HG02763 (cell line): ENCODE measurements around the gene FIGN.

Experiments
- ATAC-seq: cut with Tn5 transposase; IDR thresholded peaks from one replicate; pipeline ENCODE4 v1.9.1; 2021; ENCODE audit warnings: mild to moderate bottlenecking, moderate library complexity; ENCODE audit not compliant: unreplicated experiment

Gene FIGN

GRCh38 chr2:163621445-163622004, 114.3 kb downstream of the FIGN start:
- no peak for ATAC-seq

GRCh38 chr2:163617517-163617916, 118.3 kb downstream of the FIGN start:
- no peak for ATAC-seq

GRCh38 chr2:163613266-163613731, 122.5 kb downstream of the FIGN start:
- ATAC-seq = no peak

GRCh38 chr2:163612332-163612731, 123.5 kb downstream of the FIGN start:
- ATAC-seq = no peak

GRCh38 chr2:163611557-163611906, 124.3 kb downstream of the FIGN start:
- ATAC-seq = no peak

- no peak for ATAC-seq
Observed at GRCh38 chr2:163610817-163611556, 124.8 kb downstream of the FIGN start.

GRCh38 chr2:163607630-163608029, 128.2 kb downstream of the FIGN start:
- no peak for ATAC-seq

- ATAC-seq = no peak
Observed at GRCh38 chr2:163606878-163607277, 128.9 kb downstream of the FIGN start.

- no peak for ATAC-seq
Observed at GRCh38 chr2:163605779-163606178, 130.0 kb downstream of the FIGN start.

- ATAC-seq = no peak
Observed at GRCh38 chr2:163604941-163605555, 130.8 kb downstream of the FIGN start.

GRCh38 chr2:163602196-163602595, 133.6 kb downstream of the FIGN start:
- no peak for ATAC-seq

GRCh38 chr2:163601377-163601776, 134.4 kb downstream of the FIGN start:
- no peak for ATAC-seq

GRCh38 chr2:163600801-163601200, 135.0 kb downstream of the FIGN start:
- ATAC-seq = no peak

- no peak for ATAC-seq
Observed at GRCh38 chr2:163595028-163595427, 140.8 kb downstream of the FIGN start.

GRCh38 chr2:163594497-163594896, 141.3 kb downstream of the FIGN start:
- ATAC-seq = no peak

GRCh38 chr2:163593982-163594381, 141.8 kb downstream of the FIGN start:
- ATAC-seq = no peak

GRCh38 chr2:163592954-163593622, 142.7 kb downstream of the FIGN start:
- no peak for ATAC-seq

GRCh38 chr2:163591461-163591860, 144.3 kb downstream of the FIGN start:
- ATAC-seq = no peak

- no peak for ATAC-seq
Observed at GRCh38 chr2:163580757-163581156, 155.1 kb downstream of the FIGN start.

GRCh38 chr2:163574309-163574708, 161.5 kb downstream of the FIGN start:
- no peak for ATAC-seq

- no peak for ATAC-seq
Observed at GRCh38 chr2:163573652-163574051, 162.2 kb downstream of the FIGN start.

- no peak for ATAC-seq
Observed at GRCh38 chr2:163572850-163573249, 163.0 kb downstream of the FIGN start.
